SKM-1 treated with dmso at 0.1 percent for 144 hours (cell line): Measurements from ENCODE around the gene EXOC3L1.

Experiments used
- DNase-seq: peaks from one replicate; lab custom pipeline; 2025; ENCODE audit not compliant: unreplicated experiment; lab: John Stamatoyannopoulos, UW

The EXOC3L1 gene

DNA sequence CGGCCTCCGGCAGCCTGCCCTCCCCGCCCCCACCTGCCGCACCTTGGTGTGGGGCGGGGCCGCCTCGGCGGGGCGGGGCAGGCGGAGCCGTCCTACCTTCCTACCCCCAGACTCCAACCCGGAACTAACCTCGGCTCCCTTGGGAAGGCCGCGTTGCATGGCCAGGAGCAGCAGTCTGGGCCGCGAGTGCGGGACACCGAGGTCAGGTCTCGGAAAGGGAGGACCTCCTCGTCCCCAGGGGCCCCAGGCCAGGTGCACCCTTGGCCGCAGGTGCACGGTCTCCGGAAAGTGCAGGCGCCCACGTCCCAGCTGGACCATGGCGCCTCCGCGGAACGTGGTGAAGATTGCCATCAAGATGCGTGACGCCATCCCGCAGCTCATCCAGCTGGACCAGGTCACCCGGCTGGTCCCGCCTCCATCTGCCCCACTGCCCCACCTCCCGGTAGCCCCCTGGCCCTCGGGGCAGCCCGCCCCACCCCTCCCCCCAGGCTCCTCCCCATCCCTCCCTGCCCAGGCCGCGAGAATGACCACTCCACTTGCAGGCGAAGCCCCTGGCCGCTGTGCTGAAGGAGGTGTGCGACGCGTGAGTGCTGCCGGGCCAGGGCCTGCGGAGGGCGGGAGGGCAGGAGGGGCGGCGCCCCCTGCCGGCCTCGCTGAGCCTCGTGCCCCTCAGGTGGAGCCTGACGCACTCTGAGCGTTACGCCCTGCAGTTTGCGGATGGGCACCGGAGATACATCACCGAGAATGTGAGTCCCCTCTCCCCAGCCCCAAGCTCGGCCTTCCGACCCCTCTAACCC is 9.3 kb upstream of the EXOC3L1 start, which contains the start of gene ELMO3:
ELMO3 (plus strand) TSS at position 121 of the 797 bp plus-strand sequence; CDS start at position 317, 196 bp downstream.
- DNase-seq, result no peak

DNA sequence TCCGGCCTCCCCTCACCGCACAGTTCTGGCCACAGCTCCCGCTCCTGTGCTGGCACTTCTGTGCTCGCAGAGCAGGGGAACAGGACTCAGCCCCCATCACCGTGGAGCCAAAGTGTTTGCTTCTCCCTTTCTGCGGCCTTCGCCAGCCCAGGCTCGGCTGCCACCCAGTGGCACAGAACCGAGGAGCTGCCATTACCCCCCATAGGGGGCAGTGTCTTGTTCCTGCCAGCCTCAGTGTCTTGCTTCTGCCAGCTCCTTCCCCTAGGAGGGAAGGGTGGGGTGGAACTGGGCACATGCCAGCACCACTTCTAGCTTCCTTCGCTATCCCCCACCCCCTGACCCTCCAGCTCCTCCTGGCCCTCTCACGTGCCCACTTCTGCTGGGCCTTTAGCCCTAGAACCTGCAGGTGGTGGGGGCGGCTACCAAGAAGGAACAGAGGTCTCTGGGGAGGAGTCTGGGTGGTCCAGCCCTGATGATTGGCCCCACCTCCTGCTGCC is 8.3 kb upstream of the EXOC3L1 start:
- no peak for DNase-seq

DNA sequence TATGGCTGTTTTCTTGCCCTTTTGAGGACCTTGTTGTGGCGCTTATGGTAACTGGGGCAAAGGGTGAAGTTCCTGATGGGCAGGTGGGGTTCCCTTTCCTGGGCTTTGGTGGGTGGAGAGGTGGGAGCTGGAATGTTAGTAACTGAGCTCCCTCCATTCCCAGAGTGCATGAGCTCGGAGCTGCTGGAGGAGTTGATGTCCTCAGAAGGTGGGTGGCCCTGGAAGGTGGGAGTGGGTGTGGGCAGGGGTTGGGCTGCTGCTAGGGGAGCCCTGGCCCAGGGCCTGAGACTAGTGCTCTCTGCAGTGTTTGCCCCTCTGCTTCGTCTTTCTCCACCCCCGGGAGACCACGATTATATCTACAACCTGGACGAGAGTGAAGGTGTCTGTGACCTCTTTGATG is 7.8 kb upstream of the EXOC3L1 start:
- no peak for DNase-seq

DNA sequence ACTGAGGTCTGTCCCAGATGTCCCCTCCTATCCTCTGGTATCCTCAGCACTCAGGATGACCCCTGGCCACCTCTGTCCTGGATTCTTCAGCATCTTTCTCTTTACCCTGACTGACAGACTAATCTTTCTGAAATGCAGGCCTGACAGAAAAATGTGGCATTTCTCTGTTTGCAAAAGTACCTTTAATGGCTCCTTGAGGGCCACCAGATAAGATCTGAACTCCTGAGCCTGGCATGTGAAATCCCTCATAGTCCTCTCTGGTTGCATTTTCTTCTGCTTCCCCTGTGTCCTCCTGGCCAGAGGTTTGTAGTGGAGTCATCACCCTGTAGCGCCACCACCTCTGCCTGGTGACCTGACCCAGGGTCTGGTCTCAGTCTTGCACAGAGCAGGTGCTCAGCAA is 6.9 kb upstream of the EXOC3L1 start:
- no peak for DNase-seq

DNA sequence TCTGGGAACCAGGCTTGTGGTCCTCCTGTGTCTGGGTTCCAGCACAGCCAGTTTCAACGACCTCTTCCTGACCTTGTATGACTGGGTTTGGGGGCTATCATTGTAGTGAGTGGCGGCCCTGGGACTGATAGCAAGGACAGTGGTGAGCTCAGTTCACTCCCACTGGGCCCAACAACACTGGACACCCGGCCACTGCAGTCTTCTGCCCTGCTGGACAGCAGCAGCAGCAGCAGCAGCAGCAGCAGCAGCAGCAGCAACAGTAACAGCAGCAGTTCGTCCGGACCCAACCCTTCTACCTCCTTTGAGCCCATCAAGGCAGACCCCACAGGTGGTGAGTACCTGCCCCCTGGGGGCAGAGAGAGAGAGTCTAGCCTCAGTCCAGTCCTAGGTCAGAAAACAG is 5.7 kb upstream of the EXOC3L1 start:
- no peak for DNase-seq

DNA sequence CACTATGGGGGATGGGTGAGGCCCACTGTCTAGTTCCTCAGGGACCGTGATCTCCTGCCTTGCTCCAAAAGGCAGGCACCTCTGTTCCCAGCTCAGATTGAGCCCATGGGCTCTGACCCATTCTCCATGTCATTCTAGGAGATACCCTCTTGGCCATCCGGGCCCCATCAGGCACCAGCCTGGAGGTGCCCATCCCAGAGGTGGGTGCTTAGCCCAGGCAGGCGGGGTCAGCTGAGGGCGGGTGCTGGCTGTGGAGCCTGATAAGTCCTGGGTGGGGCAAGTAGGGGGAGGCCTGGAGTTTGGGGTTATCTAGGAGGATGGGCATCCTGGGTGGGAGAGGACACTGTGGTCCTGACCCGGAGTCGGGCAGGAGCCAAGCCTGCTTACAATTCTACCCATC is 4.3 kb upstream of the EXOC3L1 start:
- DNase-seq, result no peak

DNA sequence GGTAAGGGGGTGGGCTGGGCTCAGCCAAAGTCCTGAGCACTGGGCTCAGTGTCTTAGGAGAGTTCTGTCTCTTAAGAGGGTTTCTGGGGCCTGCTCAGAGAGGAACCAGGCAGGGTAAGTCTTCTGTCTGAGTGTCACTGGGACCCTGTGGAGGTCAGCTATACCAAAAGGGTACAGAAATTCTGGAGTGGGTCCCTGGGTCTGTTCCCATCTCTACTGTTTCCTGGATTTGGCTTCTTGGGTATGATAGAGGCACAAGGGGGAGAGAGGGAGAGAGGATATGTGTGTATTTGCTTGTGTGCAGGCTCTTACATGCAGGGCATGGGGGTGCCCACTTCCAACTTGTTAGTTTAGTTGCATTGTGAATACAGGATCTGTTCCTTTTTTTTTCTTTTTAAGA is 3.6 kb upstream of the EXOC3L1 start:
- DNase-seq, result no peak

DNA sequence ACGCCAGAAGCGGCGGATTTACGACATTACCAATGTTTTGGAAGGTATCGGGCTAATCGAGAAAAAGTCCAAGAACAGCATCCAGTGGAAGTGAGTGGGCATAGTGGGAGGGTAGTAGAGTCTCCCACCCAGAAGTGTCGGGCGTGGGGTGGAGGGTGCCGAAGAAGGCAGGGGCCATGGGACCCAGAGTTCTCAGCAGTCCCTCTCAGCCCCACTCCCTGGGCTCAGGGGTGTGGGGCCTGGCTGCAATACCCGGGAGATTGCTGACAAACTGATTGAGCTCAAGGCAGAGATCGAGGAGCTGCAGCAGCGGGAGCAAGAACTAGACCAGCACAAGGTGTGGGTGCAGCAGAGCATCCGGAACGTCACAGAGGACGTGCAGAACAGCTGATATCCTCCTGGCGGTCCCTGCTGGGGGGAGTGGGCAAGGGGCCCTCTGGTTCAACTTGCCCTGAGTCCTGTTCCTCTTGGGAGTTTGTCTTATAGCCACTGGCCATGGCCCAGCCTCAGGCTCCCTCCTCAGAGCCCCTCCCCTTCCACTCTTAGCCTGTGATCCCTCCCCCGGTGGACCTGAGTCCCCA is 2.9 kb upstream of the EXOC3L1 start:
- no peak for DNase-seq

DNA sequence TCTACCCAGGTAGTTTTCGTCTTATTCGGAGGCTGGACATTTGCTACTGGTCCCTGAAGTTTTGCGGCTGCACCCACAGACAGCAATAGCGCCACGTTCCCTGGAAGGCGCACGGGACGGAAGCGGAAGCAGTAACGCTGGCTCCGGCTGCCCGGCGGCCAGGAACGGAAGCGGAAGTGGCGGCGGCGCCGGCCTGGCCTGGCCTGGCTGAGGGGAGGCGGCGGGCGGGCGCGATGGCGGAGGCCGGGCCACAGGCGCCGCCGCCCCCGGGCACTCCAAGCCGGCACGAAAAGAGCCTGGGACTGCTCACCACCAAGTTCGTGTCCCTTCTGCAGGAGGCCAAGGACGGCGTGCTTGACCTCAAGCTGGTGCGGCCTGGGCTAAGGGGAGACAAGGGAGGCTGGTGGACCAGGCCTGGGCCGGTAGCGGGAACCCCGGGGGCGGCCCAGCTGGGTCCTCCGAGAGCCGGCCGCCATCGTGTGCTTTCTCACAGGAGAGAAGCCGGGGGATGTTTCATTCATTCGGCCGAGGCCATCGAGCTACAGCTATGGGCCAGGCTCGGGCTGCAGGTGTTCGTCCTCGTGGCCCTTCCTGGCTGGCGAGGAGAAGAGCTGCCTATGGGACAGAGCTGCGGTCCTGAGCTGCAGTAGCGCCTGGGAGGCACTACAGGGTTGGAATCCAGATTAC is 2.2 kb upstream of the EXOC3L1 start, which contains the start of gene E2F4:
E2F4 (plus strand) TSS at position 161 of the 687 bp plus-strand sequence; CDS start at position 234, 73 bp downstream.
- peak; percentile 92 for DNase-seq

DNA sequence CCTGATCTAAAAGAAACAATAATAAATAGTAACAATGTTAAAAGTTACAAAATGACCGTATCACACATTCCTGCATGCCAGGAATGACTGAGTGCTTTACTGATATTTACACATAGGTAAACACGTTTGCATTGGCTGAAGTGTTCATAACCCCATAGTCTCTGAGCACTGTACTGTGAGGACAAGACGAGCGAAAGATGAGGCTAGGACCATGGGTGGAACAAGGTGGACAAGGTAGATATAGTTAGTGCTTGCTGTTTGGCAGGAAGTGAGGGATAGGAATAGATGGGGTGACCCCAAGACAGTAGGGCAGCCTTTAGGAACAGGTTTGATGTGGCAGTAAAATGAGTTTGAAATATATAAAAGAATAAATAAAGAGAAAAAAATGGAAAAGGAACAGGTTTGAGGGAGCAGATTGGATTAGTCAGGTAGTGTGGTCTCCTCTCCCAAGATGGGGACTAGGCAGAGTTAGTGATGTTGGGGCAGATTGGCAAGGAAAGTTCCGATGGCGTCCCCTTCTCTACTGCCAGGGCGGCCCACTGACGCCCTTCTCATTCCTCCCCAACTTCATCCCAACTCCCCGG is 1.6 kb upstream of the EXOC3L1 start:
- DNase-seq, result no peak

DNA sequence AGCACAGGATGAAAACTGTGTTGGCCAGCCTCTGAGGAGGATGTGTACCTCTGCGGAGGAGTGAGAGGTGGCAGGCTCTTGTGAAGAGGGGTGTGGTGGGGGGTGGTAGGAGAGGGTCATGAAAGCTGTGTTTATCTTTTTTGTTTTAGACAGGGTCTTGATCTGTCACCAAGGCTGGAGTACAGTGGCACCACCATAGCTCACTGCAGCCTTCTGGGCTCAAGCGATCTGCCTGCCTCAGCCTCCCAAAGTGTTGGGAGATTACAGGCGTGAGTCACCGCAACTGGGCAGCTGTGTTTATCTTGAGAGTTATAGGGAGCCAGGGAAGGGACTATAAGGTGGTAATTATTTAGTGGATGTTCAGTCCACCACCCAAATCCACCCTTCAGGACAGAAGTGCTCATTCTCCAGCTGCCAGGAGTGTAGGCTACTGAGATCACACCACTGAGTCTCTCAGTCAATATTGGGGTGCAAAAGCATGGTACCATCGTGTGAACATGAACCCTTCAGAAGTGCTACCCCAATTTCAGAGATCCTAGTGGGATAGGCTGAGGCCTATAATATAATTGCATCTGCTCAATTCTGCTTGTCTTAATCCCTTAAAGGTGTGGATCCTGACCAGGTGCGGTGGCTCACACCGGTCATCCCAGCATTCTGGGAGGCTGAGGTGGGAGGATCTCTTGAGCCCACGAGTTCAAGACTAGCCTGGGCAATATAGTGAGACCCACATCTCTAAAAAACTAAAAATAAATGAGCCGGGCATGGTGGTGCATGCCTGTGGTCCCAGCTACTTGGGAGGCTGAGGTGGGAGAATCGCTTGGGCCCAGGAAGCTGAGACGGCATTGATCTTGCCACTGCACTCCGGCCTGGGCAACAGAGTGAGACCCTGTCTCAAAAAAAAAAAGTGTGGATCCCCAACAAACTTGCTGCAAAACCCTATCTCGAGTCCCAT is 788 bp upstream of the EXOC3L1 start:
- no peak for DNase-seq

DNA sequence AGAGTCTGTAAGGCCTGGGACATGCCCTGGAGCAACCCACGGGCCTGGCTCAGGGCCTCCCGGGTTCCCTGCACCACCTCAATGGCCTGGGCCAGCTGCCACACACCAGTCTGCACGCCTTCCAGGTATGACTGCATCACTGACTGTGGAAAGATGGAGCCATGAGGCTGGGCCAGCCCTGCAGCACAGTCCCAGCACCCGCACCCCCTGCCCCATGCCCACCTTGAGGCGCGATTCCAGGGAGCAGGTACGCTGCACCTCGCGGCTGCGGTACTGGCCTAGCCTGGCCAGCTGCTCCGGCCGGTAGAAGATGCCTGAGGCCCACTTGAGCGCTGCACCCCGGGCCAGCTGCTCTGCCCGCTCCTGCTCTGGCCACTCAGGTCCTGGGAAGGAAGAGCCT is 1.1 kb downstream of the EXOC3L1 start:
- no peak for DNase-seq

DNA sequence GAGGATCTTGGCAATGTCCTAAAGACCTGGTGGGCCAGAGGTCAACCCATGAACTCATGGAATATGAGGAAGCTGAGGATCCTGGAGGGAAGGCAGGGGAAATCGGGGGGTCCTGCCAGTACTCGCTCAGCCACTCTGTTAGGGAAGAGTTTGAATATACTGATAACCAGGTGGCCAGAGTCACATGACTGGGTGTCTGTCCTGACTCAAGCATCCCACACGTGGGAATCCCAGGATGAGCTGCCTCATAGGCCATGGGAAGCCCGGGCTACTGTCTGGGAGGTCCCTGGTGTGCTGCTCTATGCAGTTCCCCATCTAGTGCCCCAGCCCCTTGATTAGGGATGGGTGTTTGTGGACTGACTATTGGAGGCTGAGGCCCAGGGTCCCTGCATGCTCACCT is 1.6 kb downstream of the EXOC3L1 start:
- DNase-seq, result no peak

DNA sequence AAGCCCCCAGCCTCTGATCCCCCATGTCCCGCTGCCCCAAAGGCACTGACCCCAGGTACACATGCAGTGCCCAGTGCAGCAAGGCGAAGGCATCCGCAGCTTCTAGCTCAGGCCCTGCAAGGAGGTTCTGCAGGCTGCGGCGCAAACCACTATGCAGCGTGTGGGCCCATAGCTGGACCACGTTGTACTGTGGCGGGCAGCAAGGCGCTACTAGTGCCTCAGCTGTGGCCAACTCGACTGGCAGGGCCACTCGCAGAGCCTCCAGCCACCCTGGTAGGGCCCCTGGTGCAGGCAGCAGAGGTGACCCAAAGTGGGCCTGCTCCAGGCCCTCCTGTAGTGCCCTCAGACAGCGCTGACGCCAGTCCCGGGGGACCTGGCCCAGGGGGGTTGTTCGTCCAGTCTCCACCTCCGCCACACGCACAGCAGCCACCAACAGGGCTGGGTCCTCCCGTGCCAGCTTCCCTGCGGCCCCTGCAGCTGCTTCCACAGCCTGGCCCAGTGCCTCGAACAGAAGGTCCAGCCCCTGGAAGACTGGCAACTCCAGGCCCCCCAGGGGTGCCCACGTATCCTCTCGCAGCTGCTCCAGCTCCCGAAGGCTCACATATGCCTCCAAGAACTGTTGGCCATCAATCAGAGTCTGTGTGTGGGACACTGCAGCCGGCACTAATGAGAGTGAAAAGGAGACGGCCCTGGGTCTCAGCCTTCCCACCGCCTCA is 2.6 kb downstream of the EXOC3L1 start:
- DNase-seq, result no peak

DNA sequence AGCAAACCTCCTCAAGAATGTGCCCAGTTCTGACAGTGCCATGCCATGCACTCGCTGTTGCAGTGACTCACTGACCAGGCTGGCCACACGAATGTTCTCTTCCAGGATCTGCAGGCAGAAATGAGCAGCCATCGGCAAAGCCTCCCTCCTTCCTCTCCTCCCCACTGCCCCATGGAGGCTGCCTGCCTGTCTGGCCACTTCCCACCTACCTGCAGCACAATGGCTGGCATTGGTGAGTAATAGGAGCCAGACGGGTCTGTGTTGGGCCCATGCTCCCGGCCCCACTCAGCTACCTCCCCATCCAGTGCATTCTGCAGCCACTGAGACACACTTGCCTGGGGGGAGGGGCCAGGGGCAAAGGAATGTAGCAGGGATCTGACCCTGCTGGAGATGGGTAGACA is 3.4 kb downstream of the EXOC3L1 start:
- DNase-seq, result no peak

DNA sequence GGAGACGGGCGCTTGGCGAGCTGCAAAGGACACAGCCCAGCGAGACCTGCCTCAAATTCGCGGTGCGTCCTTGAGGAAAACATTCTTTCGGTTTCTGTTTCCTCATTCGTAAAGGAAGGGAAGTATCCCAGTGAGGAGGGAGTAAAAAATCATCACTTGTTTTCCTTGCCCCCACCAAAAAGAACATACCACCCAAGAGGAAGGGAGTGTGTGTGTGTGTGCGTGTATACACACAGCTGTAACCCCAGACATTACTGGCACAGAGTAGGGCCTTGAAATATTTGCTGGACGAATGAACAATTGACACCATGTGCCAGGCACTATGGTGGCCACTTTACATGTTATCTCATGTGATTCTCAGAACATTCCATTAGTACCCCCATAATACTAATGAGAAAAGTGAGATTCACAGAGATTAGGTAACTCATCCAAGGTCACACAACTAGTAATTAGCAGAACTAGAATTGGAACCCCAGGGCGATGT is 4.2 kb downstream of the EXOC3L1 start:
- no peak for DNase-seq

DNA sequence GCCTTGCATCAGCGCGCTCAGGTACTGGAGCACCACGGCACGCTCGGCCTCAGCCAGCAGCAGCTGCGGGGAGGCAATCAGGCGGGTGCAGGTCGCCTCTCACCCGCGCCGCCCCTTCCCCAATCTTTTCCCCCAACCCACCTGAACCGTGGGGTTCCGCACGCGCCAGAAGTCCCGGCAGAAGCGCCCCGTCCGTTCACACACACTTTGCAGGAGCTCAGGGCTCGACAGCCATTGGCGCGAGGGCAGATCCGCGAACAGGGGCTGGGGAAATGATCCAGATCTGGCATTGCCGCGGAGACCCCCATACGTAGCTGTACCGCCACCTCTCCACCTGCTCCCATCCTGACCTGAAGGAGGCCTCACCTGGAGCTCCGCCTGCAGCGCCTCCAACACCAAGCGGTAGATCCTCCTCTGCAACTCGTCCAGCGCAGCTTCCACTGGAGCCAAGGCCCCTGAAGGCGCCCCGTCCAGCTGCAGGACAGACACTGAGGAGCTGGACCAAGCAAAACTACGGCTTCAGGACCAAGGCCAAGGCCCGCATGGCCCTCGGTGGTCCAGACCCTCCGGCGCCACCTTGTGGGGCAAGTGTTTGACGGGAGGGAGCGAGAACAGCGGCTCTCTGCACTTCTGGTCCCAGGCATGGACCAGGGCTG is 4.8 kb downstream of the EXOC3L1 start:
- DNase-seq, result peak; percentile 79

DNA sequence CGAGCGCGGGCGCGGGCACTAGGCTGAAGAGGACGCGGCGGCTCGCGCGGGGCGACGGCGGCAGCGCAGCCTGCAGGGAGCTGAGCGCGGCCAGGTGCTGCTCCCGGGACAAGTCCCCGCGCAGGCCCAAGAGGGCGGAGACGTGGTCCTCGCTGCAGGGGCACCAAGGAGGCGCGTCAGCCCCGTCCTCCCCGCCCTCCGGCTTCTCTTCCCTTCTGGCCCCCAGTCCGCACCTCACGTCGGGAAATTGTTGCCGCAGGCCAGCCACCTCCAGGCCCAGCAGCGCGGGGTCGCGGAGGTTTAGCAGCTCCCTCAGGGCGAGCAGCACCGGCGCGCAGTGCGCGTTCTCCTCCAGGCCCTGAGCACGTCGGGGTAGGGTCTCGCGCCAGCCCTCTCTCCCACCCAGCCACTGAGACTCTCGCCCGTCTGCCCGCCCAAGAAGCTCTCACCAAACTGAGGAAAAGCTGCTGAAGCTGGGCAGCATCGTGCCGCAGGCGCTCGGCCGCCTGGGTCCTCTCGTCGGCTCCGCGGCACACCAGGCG is 5.4 kb downstream of the EXOC3L1 start:
- DNase-seq, result no peak
